Cardiac fibroblast (primary cell): ENCODE data around the gene CPSF4L.

Source experiments
- DNase-seq, 2 donors: peaks; one replicate each; pipeline versions ENCODE4 v3.0.0 to v3.0.0-alpha.2; 2010; ENCODE audit warnings: low read depth in 2 of 2
- H3K4me3 ChIP-seq, 2 donors: replicated peaks in 1 of 2; 1 replicate in 1 of 2; 2 replicates in 1 of 2; pipeline ENCODE4 v1.5.1; 2011; ENCODE audit warnings: low read depth in 2 of 2, low read length in 2 of 2, mild to moderate bottlenecking in 2 of 2, moderate library complexity in 1 of 2
- TF ChIP-seq, protein P1 (sequence below): IDR thresholded peaks from one replicate; pipeline ENCODE4 v1.5.1; 2011; ENCODE audit warnings: low read depth, mild to moderate bottlenecking, low read length, inconsistent platforms

CPSF4L gene

DNA sequence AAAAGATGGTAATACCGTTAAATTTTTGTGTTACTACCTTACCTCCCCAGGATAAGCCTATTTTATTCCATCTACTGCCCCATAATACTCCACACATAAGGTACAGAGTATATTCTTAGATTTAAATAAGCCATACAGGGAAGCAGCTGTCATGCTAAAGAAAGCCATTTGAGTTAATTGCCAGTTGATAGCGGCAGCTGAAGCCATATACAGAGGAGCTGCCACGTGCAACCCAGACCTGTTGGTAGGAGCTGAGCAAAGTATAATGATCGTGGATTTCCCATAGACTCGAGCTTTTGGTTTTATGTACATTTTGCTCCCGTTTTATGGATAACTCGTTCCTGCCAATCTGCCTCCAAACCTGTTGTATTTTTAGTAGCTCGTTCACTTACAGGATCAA, 12.0 kb downstream of the CPSF4L start:
- DNase-seq: no peak
- no peak overlapping the region for H3K4me3 ChIP-seq
- TF ChIP-seq, protein P1, sequence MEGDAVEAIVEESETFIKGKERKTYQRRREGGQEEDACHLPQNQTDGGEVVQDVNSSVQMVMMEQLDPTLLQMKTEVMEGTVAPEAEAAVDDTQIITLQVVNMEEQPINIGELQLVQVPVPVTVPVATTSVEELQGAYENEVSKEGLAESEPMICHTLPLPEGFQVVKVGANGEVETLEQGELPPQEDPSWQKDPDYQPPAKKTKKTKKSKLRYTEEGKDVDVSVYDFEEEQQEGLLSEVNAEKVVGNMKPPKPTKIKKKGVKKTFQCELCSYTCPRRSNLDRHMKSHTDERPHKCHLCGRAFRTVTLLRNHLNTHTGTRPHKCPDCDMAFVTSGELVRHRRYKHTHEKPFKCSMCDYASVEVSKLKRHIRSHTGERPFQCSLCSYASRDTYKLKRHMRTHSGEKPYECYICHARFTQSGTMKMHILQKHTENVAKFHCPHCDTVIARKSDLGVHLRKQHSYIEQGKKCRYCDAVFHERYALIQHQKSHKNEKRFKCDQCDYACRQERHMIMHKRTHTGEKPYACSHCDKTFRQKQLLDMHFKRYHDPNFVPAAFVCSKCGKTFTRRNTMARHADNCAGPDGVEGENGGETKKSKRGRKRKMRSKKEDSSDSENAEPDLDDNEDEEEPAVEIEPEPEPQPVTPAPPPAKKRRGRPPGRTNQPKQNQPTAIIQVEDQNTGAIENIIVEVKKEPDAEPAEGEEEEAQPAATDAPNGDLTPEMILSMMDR: no peak

DNA sequence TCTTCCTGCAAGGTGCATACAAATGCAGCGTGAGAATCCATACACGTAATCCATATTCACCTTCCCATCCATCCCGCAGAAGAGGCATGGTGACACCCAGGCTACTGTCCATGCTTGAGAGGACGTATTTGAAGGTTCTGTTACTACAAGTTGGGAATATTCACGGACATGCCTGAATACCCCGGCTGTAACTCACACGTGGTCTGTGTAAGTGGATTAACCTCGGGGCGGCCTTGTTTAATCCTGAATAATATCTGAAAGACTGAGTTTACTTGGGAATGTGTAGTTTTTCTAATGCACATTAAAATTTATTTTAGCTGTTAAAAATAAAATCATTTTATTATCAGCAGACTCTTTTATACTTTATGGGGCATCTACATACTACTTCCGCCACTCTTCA, 13.1 kb downstream of the CPSF4L start:
- no peak overlapping the region for H3K4me3 ChIP-seq
- DNase-seq: no peak
- TF ChIP-seq, protein P1: no peak

DNA sequence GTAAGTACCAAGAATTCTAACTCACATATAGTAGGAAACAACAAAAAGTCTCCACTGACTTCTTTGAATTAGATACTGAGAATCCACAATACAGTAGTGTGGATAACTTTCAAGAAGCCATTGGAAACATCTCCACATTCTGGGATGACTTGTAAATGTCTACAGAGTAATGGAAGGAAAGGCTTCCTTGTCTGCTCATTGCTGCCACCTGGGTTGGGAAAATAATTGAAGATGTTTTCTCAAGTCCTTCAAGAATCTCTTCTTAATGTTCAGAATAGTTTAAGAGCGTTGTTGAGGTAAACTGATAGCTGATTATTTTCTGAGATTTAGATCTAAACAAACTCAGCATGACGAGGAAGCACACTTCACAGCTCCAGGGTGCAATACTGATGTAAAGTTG, 14.0 kb downstream of the CPSF4L start:
- TF ChIP-seq, protein P1: no peak
- no peak overlapping the region for H3K4me3 ChIP-seq
- DNase-seq: peak; percentile 29 to 46

DNA sequence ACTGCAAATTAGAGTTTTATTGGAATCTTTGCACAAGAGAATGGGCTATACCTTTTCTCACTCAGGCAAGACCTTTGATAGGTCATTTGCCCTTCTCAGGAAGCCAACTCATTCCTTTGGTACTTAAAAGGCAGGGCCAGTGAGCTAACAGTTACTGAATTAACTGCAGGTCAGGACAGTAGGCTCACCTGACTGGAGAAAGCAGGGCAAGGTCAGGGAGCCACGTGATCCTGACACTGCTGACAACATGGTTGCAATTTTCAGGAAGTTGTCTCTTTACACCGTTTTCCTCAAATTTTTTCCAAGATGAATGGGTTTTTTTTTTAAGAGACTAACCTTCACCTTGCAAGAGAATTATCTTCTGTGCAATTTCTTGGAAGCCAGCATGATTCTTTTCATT, 21.1 kb downstream of the CPSF4L start:
- TF ChIP-seq, protein P1: no peak
- DNase-seq: no peak

DNA sequence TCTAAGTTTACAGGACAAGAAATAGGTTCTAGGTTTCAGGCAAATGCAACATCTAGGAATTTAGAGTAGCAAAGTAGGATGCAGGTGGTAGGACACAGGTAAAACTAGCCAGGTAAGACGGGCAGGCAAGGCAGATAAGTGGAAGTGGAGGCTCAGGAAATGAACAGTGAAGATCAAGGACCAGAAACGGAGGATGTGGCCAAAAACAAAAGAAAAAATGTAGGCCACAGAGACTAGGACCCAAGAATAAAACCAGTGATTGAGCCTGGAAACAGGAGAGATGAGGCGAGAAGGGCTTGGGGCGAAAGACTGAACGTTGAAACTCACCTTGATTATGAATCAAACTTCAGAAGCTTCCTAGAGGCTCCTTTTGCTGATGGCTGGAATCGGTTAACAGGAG, 24.0 kb downstream of the CPSF4L start:
- TF ChIP-seq, protein P1: no peak
- H3K4me3 ChIP-seq: no peak overlapping the region
- no peak for DNase-seq

More for the DNA sequence above, 21.1 kb downstream of the CPSF4L start:
- H3K4me3 ChIP-seq: no peak overlapping the region

DNA sequence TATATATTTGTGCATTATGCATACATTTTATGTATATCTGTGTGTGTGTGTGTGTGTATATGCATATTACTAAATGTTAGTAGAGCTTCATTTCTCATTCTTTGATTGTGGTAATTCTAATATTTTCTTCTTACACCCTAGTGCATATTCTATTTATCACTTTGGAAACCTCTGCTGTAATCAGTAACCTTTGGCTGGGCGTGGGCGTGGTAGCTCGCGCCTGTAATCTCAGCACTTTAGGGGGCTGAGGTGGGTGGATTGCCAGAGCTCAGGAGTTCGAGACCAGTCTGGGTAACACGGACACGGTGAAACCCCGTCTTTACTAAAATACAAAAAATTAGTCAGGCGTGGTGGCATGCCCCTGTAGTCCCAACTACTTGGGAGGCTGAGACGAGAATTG, 26.9 kb downstream of the CPSF4L start:
- no peak overlapping the region for H3K4me3 ChIP-seq
- TF ChIP-seq, protein P1: no peak
- DNase-seq: no peak
